ENCODE data around the gene BAZ2B.

BAZ2B gene

GRCh38 chr2:159609811-159610549, 6.4 kb downstream of the BAZ2B start:
- Mint-ChIP-seq H3K27me3 (peaks cover 10% of the 10 kb centered on the region), H3K4me1 (peaks cover 5% of the 10 kb centered on the region), H3K36me3 (no peaks in the 10 kb centered on the region), H3K9me3 (no peaks in the 10 kb centered on the region), H3K4me3 (no peak overlapping the region), H3K27ac (no peak overlapping the region)
- DNase-seq (ENCODE audit: low spot score in 2 of 2) (no peak), ATAC-seq (ENCODE audit: low read depth) (no peak)

DNA sequence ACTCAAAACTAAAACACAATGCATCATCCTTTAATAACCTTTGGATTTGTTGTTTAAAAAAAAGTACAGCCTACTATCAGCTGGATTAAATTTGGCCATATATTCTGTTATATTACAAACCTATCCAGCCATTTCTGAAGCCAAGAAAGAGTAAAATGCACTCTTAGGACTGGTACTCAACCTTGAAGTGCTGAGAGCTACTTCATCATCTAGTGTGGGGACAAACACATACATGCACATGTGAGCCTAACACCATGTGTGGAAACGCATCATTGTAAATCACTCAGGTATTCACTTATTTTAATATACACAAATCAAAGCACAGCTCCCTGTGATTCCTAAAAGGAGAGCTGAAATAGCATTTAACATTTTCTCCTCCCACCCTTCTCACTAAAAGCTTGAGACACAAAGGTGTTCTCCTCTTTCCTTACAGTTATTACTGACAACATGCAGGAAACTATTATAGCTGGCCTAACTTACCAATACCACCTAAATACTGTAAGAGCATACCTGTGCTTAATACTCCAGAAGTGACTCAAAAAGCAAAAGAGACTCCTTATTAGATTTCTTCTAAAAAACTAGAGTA, 7.5 kb downstream of the BAZ2B start:
- no peak for DNase-seq (ENCODE audit: low spot score in 2 of 2)
- H3K4me3 Mint-ChIP-seq, result no peak overlapping the region
- no peak overlapping the region for H3K27ac Mint-ChIP-seq
- H3K9me3 Mint-ChIP-seq, result no peaks in the 10 kb centered on the region
- H3K4me1 Mint-ChIP-seq, result no peaks in the 10 kb centered on the region
- no peaks in the 10 kb centered on the region for H3K36me3 Mint-ChIP-seq
- H3K27me3 Mint-ChIP-seq, result peaks cover 5% of the 10 kb centered on the region
- no peak for ATAC-seq (ENCODE audit: low read depth)

DNA sequence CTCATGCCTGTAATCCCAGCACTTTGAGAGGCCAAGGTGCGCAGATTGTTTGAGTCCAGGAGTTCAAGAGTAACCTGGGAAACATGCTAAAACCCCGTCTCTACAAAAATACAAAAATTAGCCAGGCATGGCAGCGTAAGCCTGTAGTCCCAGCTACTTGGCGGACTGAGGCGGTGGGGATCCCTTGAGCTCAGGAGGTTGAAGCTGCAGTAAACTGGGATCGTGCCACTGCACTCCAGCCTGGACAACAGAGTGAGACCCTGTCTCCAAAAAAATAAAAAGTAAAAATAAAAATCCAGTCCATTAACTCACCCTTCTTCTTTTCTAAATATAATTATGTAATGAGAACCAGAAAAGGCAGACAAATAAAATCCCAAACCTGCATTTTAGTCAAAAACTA, 8.2 kb downstream of the BAZ2B start:
- DNase-seq (ENCODE audit: low spot score in 2 of 2), result no peak

DNA sequence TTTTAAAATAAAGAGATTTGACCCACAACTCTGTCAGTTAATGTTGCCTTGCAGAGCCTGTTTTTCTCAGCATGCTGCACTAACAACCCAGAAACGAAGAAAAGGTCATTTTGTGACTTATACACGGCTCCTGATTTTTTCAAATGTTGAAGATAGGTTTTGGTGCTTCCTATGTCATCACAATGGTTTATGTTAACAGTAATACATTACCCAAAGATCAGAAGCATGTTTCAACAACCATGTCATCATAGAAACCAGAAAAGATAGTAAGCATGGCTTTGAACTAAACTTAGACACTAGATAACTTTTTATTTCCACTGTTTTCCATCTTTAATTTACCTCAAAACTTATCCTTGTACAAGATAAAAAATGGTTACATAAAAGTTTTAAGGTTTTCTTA, 10.1 kb downstream of the BAZ2B start:
- DNase-seq (ENCODE audit: low spot score in 2 of 2), result no peak
- Mint-ChIP-seq H3K36me3 (no peaks in the 10 kb centered on the region), H3K9me3 (no peaks in the 10 kb centered on the region), H3K4me1 (no peaks in the 10 kb centered on the region), H3K27ac (no peak overlapping the region), H3K27me3 (no peaks in the 10 kb centered on the region), H3K4me3 (no peak overlapping the region)
- ATAC-seq (ENCODE audit: low read depth), result no peak

More for the DNA sequence above, 8.2 kb downstream of the BAZ2B start:
- Mint-ChIP-seq H3K4me3 (no peak overlapping the region), H3K27ac (no peak overlapping the region), H3K27me3 (peaks cover 4% of the 10 kb centered on the region), H3K36me3 (no peaks in the 10 kb centered on the region), H3K4me1 (no peaks in the 10 kb centered on the region), H3K9me3 (no peaks in the 10 kb centered on the region)
- ATAC-seq (ENCODE audit: low read depth), result no peak

GRCh38 chr2:159605441-159606178, 10.7 kb downstream of the BAZ2B start:
- H3K4me3 Mint-ChIP-seq, result no peak overlapping the region
- no peaks in the 10 kb centered on the region for H3K4me1 Mint-ChIP-seq
- no peak for ATAC-seq (ENCODE audit: low read depth)
- H3K27me3 Mint-ChIP-seq, result no peaks in the 10 kb centered on the region
- H3K27ac Mint-ChIP-seq, result no peak overlapping the region
- H3K36me3 Mint-ChIP-seq, result no peaks in the 10 kb centered on the region
- H3K9me3 Mint-ChIP-seq, result no peaks in the 10 kb centered on the region
- DNase-seq (ENCODE audit: low spot score in 2 of 2), result no peak

GRCh38 chr2:159604159-159604558, 12.2 kb downstream of the BAZ2B start:
- H3K9me3 Mint-ChIP-seq, result no peaks in the 10 kb centered on the region
- H3K36me3 Mint-ChIP-seq, result no peaks in the 10 kb centered on the region
- no peak overlapping the region for H3K4me3 Mint-ChIP-seq
- H3K27ac Mint-ChIP-seq, result no peak overlapping the region
- no peak for DNase-seq (ENCODE audit: low spot score in 2 of 2)
- ATAC-seq (ENCODE audit: low read depth), result no peak
- H3K4me1 Mint-ChIP-seq, result no peaks in the 10 kb centered on the region
- no peaks in the 10 kb centered on the region for H3K27me3 Mint-ChIP-seq

- Mint-ChIP-seq H3K36me3 (peaks cover 2% of the 10 kb centered on the region), H3K4me3 (no peak overlapping the region), H3K27me3 (no peaks in the 10 kb centered on the region), H3K27ac (no peak overlapping the region), H3K9me3 (no peaks in the 10 kb centered on the region), H3K4me1 (no peaks in the 10 kb centered on the region)
- ATAC-seq (ENCODE audit: low read depth), result no peak
- no peak for DNase-seq (ENCODE audit: low spot score in 2 of 2)
Observed at GRCh38 chr2:159600752-159601151, 15.6 kb downstream of the BAZ2B start.

- H3K4me3 Mint-ChIP-seq, result no peak overlapping the region
- peaks cover 2% of the 10 kb centered on the region for H3K36me3 Mint-ChIP-seq
- H3K4me1 Mint-ChIP-seq, result no peaks in the 10 kb centered on the region
- DNase-seq (ENCODE audit: low spot score in 2 of 2), result no peak
- H3K9me3 Mint-ChIP-seq, result no peaks in the 10 kb centered on the region
- H3K27ac Mint-ChIP-seq, result no peak overlapping the region
- no peaks in the 10 kb centered on the region for H3K27me3 Mint-ChIP-seq
- ATAC-seq (ENCODE audit: low read depth), result no peak
Observed at GRCh38 chr2:159595410-159596046, 20.8 kb downstream of the BAZ2B start.

GRCh38 chr2:159592441-159592840, 23.9 kb downstream of the BAZ2B start:
- ATAC-seq (ENCODE audit: low read depth) (no peak), DNase-seq (ENCODE audit: low spot score in 2 of 2) (no peak)
- Mint-ChIP-seq H3K27ac (no peak overlapping the region), H3K9me3 (no peaks in the 10 kb centered on the region), H3K36me3 (no peaks in the 10 kb centered on the region), H3K4me1 (no peaks in the 10 kb centered on the region), H3K4me3 (no peak overlapping the region), H3K27me3 (no peaks in the 10 kb centered on the region)

GRCh38 chr2:159591221-159591620, 25.1 kb downstream of the BAZ2B start:
- Mint-ChIP-seq H3K4me3 (no peak overlapping the region), H3K27me3 (no peaks in the 10 kb centered on the region), H3K9me3 (no peaks in the 10 kb centered on the region), H3K27ac (no peak overlapping the region), H3K4me1 (no peaks in the 10 kb centered on the region), H3K36me3 (no peaks in the 10 kb centered on the region)
- ATAC-seq (ENCODE audit: low read depth) (no peak), DNase-seq (ENCODE audit: low spot score in 2 of 2) (no peak)

GRCh38 chr2:159589286-159589685, 27.1 kb downstream of the BAZ2B start:
- Mint-ChIP-seq H3K36me3 (no peaks in the 10 kb centered on the region), H3K9me3 (no peaks in the 10 kb centered on the region)
- ATAC-seq (ENCODE audit: low read depth), result no peak

DNA sequence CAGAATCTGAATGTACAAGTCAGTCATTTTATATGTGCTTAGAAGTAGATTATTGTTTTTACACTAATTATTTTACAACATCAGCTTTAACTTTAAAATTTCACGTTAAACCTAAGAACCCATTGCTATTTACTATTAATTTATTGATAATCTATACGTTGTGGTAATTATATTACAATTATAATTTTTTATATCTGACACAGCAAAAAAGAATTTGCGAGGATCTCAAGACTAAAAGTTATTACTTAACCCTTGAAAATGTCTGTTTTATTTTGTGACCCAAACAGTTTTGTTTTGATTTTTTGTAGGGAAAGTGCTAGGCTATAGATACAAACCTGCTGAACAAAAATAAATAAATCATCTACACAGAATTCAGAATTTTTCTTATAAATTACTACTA, 30.3 kb downstream of the BAZ2B start:
- H3K4me1 Mint-ChIP-seq, result no peaks in the 10 kb centered on the region
- H3K27ac Mint-ChIP-seq, result no peak overlapping the region
- no peak overlapping the region for H3K4me3 Mint-ChIP-seq
- DNase-seq (ENCODE audit: low spot score in 2 of 2) (no peak), ATAC-seq (ENCODE audit: low read depth) (no peak)
- no peaks in the 10 kb centered on the region for H3K9me3 Mint-ChIP-seq
- no peaks in the 10 kb centered on the region for H3K27me3 Mint-ChIP-seq
- H3K36me3 Mint-ChIP-seq, result no peaks in the 10 kb centered on the region

More at GRCh38 chr2:159589286-159589685, 27.1 kb downstream of the BAZ2B start:
- Mint-ChIP-seq H3K4me3 (no peak overlapping the region), H3K27ac (no peak overlapping the region), H3K27me3 (no peaks in the 10 kb centered on the region), H3K4me1 (no peaks in the 10 kb centered on the region)
- no peak for DNase-seq (ENCODE audit: low spot score in 2 of 2)

DNA sequence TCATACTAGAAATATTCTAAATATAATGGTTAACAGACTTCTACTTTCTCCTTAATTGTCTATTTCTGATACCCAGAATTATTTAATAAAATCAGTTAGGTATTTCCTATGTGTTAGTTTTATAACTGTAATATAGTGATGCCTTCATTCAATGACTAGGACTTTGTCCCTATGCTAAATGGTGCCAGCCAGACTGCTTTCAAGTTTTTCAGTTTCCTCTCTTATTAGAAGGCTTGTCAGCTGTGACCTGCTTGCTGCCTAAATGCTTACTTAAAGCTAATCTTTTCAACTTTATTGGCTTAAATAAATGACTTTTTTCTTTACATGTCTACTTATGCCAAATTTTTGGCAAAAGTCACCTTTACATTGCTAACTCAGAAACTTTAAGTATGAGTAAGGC, 30.7 kb downstream of the BAZ2B start:
- Mint-ChIP-seq H3K27me3 (no peaks in the 10 kb centered on the region), H3K4me3 (no peak overlapping the region), H3K27ac (no peak overlapping the region), H3K36me3 (no peaks in the 10 kb centered on the region), H3K9me3 (no peaks in the 10 kb centered on the region), H3K4me1 (no peaks in the 10 kb centered on the region)
- no peak for DNase-seq (ENCODE audit: low spot score in 2 of 2)
- no peak for ATAC-seq (ENCODE audit: low read depth)

GRCh38 chr2:159584796-159585195, 31.6 kb downstream of the BAZ2B start:
- Mint-ChIP-seq H3K36me3 (peaks cover 3% of the 10 kb centered on the region), H3K9me3 (peaks cover 3% of the 10 kb centered on the region), H3K27me3 (no peaks in the 10 kb centered on the region), H3K4me1 (no peaks in the 10 kb centered on the region), H3K4me3 (no peak overlapping the region), H3K27ac (no peak overlapping the region)
- DNase-seq (ENCODE audit: low spot score in 2 of 2) (no peak), ATAC-seq (ENCODE audit: low read depth) (no peak)

Measured in memory B cell (primary cell).